HG03103 (cell line): ENCODE data around the gene GPM6B.

Source experiments
- ATAC-seq: cut with Tn5 transposase; IDR thresholded peaks from one replicate; pipeline ENCODE4 v1.9.1; 2021; ENCODE audit warnings: low read depth; ENCODE audit not compliant: unreplicated experiment

GPM6B gene

GRCh38 chrX:13770013-13770535 lies 46.8 kb downstream of the GPM6B start:
- no peak for ATAC-seq

DNA sequence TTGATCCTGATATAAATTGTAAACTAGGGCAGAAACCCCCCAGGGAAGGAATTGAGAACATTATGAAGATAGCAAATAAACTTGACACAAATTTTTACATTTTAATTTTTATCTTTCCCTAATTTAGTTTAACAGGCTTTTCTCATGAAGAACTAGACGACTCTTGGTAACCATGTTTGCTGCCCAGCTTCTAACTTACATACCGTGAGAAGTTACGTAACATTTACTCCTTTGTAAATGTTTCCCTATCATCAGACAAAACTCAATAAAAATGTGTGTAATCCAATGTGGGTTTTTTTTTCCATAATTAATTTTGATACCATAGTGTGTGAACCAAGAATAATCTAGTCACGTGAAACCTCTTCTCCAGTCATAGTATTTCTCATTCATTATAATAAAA lies 48.0 kb downstream of the GPM6B start:
- ATAC-seq: no peak

DNA sequence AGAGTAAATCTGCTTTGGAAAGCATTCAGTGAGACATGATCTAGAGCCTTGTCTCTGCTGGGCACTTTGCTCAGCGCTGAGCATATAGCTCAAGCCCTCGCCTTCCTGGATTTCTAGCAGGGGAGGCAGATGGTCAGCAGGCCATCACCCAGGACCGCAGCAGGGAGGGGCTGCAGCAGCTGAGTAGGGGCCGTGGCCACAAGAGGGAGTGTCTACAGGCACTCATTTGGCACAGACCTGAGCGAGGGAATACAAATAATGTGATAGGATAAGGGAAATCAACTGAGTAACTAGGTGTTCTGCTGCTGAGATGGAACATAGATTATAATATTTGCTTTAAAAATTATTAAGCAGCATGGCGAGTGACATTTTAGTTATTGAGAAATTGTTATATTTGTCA lies 52.1 kb downstream of the GPM6B start:
- ATAC-seq: no peak

GRCh38 chrX:13764281-13764680 lies 52.6 kb downstream of the GPM6B start:
- no peak for ATAC-seq

GRCh38 chrX:13763489-13763888 lies 53.4 kb downstream of the GPM6B start:
- ATAC-seq: no peak

- peak; percentile 76 for ATAC-seq
These were observed 55.1 kb downstream of the GPM6B start for GRCh38 chrX:13761606-13762414.

DNA sequence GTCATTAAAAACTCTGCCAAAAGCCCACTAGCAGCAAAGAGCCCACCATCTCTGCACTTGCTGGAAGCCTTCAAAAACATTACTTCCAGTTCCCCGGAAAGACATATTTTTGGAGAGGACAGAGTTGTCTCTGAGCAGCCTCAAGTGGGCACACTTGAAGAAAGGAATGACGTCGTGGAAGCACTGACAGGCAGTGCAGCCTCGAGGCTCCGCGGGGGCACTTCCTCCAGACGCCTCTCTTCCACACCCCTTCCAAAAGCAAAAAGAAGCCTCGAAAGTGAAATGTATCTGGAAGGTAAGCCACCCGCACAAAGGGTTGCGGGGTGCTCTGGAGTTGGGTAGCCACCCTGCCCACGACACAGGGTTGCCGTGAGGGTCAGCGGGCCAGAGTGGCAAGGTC lies 56.5 kb downstream of the GPM6B start:
- ATAC-seq: no peak

- peak; percentile 47 for ATAC-seq
These were observed 57.7 kb downstream of the GPM6B start for GRCh38 chrX:13759152-13759718.

DNA sequence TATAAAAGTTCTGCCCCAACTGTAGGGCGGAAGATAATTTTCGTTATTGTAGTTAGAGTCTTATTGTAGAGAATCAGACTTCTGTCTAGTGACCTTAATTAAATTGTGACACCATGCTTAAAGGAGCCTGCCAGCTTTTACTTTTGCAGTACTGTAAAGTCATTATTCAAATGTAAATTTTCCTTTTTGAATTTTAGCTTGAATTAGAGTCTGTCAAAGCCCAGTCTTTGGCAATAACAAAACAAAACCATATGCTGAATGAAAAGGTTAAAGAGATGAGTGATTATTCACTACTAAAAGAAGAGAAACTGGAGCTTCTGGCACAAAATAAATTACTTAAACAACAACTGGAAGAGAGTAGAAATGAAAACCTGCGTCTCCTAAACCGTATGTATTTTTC lies 60.5 kb downstream of the GPM6B start:
- ATAC-seq: no peak

DNA sequence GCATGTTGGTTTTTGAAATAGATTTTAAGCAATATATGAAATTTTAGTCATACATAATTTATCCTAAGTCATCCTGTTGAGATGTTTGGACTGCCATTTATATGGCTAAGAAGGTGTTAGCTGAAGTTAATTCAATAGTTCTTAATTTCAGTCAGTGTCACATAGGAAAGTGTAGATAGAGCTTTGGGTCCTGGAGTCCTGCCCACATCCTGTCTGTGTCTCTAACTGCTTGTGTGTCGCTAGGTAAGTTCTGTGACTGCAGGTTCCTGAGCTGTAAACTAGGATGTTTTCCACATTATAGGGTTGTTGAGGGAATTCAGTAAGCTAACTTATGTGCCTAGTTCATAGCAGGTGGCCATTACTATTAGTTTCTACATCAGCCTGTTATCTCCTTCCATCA lies 61.6 kb downstream of the GPM6B start:
- no peak for ATAC-seq

- ATAC-seq: no peak
These were observed 62.1 kb downstream of the GPM6B start for GRCh38 chrX:13754765-13755164.

GRCh38 chrX:13752646-13753045 lies 64.2 kb downstream of the GPM6B start:
- peak; percentile 58 for ATAC-seq

DNA sequence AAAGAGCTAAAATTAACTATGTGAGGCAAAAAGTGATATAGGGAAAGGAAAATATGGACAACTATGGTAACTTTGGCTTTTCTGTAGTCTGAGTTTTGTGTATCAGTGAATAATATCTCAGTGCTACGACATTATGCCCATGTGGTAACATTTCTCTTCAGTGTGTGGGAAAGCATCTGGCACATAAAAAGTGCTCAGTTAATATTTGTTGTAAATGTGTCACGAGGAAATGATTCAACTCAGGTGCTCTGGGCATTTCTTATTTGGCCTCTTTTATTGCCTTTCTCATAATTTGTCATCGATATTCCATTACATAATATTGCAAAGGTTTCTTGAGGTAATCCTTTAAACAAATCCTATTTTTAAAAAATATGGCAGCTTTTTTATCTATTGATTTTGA lies 64.8 kb downstream of the GPM6B start:
- no peak for ATAC-seq

- ATAC-seq: no peak
These were observed 66.1 kb downstream of the GPM6B start for GRCh38 chrX:13750812-13751211.

- no peak for ATAC-seq
These were observed 66.7 kb downstream of the GPM6B start for GRCh38 chrX:13750204-13750603.

GRCh38 chrX:13748486-13748885 lies 68.4 kb downstream of the GPM6B start:
- no peak for ATAC-seq

DNA sequence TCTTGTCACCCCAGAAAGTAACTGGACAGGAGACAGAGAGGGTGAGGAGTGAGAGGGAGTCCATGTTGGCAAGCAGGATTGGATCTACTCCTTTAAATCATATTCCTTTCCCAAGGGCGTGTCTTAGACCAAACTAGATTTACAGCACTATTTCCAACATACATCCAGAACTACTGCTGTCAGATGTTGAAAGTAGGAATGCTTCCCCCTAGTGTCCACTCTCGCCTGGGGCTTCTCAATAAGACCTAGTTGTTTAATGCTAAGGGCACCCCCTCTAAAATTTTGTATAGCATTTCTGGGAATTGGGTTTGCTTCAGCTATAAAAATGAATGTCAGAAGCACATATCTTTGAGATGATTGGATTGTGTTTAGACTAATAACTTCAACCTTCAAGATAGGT lies 69.1 kb downstream of the GPM6B start:
- ATAC-seq: no peak

GRCh38 chrX:13742397-13743176 lies 74.3 kb downstream of the GPM6B start:
- ATAC-seq: peak; percentile 79

DNA sequence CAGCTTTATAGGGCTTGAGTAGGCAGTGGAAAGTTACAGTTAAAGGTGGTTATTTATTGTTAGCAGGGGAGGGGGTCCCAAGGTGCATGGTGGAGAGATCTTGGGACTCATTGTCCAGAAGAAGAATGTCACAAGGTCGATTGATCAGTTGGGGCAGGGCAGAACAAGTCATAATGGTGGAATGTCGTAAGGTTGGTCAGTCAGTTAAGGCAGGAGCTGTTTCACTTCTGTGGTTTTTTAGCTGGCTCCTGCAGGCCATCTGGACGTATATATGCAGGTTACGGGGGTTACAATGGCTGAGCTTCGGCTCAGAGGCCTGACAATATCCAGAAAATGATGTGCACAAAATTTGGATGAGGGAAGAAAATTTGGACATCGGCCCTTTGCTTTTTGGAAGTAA lies 75.2 kb downstream of the GPM6B start:
- ATAC-seq: no peak

- peak; percentile 82 for ATAC-seq
These were observed 82.4 kb downstream of the GPM6B start, which contains the start of the genes OFD1 and TRAPPC2 for GRCh38 chrX:13734278-13735172. OFD1 (plus strand) TSS chrX:13734748; CDS start chrX:13735072, 324 bp downstream. TRAPPC2 (minus strand) TSS chrX:13734620; CDS start chrX:13719963, 14,657 bp downstream.
